GM18868 (cell line): ENCODE data around the gene TESK2.
"Not testable (repeated sequence)": the region's sequence is repeated elsewhere in the genome, so short reads cannot be mapped to it uniquely, and the experiment has no call there.

Source experiments
- ATAC-seq: cut with Tn5 transposase; IDR thresholded peaks from one replicate; pipeline ENCODE4 v1.9.1; 2021; ENCODE audit warnings: mild to moderate bottlenecking, moderate library complexity; ENCODE audit not compliant: unreplicated experiment

The TESK2 gene

GRCh38 chr1:45490626-45491486 is at the start of gene TESK2:
Gene TESK2 (minus strand): TSS chr1:45491163. CDS start chr1:45457785, 33,378 bp downstream.
- peak; percentile 92 for ATAC-seq

- no peak for ATAC-seq
Measured at GRCh38 chr1:45536886-45537285, 45.9 kb upstream of the TESK2 start.

GRCh38 chr1:45535988-45536766 is 45.2 kb upstream of the TESK2 start:
- ATAC-seq: no peak

- no peak for ATAC-seq
Measured at GRCh38 chr1:45531873-45532272, 40.9 kb upstream of the TESK2 start.

- ATAC-seq: no peak
Measured at GRCh38 chr1:45530632-45531135, 39.7 kb upstream of the TESK2 start.

GRCh38 chr1:45526135-45526644 is 35.2 kb upstream of the TESK2 start:
- no peak for ATAC-seq

GRCh38 chr1:45523975-45524374 is 33.0 kb upstream of the TESK2 start:
- ATAC-seq: not testable (repeated sequence)

- not testable (repeated sequence) for ATAC-seq
Measured at GRCh38 chr1:45523516-45523915, 32.6 kb upstream of the TESK2 start.

GRCh38 chr1:45522324-45523104 is 31.6 kb upstream of the TESK2 start:
- ATAC-seq: no peak

- ATAC-seq: peak; percentile 76
Measured at GRCh38 chr1:45521413-45522323, 30.7 kb upstream of the TESK2 start, which contains the start of gene PRDX1. Gene PRDX1 (minus strand): TSS chr1:45521884. CDS start chr1:45519043, 2,841 bp downstream.

GRCh38 chr1:45519774-45520173 is 28.8 kb upstream of the TESK2 start:
- ATAC-seq: not testable (repeated sequence)

- ATAC-seq: no peak
Measured at GRCh38 chr1:45518910-45519309, 27.9 kb upstream of the TESK2 start.

GRCh38 chr1:45518366-45518765 is 27.4 kb upstream of the TESK2 start:
- not testable (repeated sequence) for ATAC-seq

GRCh38 chr1:45516465-45516864 is 25.5 kb upstream of the TESK2 start:
- no peak for ATAC-seq

GRCh38 chr1:45516036-45516435 is 25.1 kb upstream of the TESK2 start:
- ATAC-seq: no peak

- ATAC-seq: not testable (repeated sequence)
Measured at GRCh38 chr1:45513532-45514260, 22.7 kb upstream of the TESK2 start.

GRCh38 chr1:45512641-45513054 is 21.7 kb upstream of the TESK2 start:
- ATAC-seq: no peak

- ATAC-seq: no peak
Measured at GRCh38 chr1:45510972-45511527, 20.1 kb upstream of the TESK2 start.
